Activated CD8-positive, alpha-beta memory T cell treated with anti-CD3 and anti-CD28 coated beads for 48 hours (primary cell): ENCODE measurements around the gene CENPB.

Experiments
- DNase-seq, 3 experiments: peaks; one replicate each; pipeline ENCODE4 v3.0.0-alpha.2; 2020; ENCODE audit warnings: low read depth in 2 of 3, low spot score in 2 of 3

CENPB gene

GRCh38 chr20:3767427-3768341 lies 18.9 kb downstream of the CENPB start, which contains the start of gene ADISSP:
ADISSP (minus strand) TSS chr20:3767753; CDS start chr20:3760100, 7,653 bp downstream.
- DNase-seq, result peak; percentile 90 to 96 (median 93)

GRCh38 chr20:3767110-3767426 lies 19.5 kb downstream of the CENPB start:
- DNase-seq, result no peak

GRCh38 chr20:3766422-3767109 lies 20.0 kb downstream of the CENPB start:
- no peak for DNase-seq

- no peak for DNase-seq
Measured at GRCh38 chr20:3765171-3765882, 21.2 kb downstream of the CENPB start.

- no peak for DNase-seq
Measured at GRCh38 chr20:3764659-3765058, 21.9 kb downstream of the CENPB start.

- DNase-seq, result no peak
Measured at GRCh38 chr20:3763671-3764601, 22.6 kb downstream of the CENPB start.

- no peak for DNase-seq
Measured at GRCh38 chr20:3760655-3761348, 25.7 kb downstream of the CENPB start.

- no peak for DNase-seq
Measured at GRCh38 chr20:3759884-3760283, 26.7 kb downstream of the CENPB start.

- no peak for DNase-seq
Measured at GRCh38 chr20:3759316-3759823, 27.2 kb downstream of the CENPB start.

GRCh38 chr20:3758566-3758965 lies 28.0 kb downstream of the CENPB start:
- DNase-seq, result no peak

GRCh38 chr20:3757268-3757667 lies 29.3 kb downstream of the CENPB start:
- DNase-seq, result no peak

GRCh38 chr20:3755814-3756480 lies 30.6 kb downstream of the CENPB start:
- no peak for DNase-seq

GRCh38 chr20:3755269-3755668 lies 31.3 kb downstream of the CENPB start:
- no peak for DNase-seq

GRCh38 chr20:3754276-3754630 lies 32.3 kb downstream of the CENPB start:
- no peak for DNase-seq

GRCh38 chr20:3753501-3754275 lies 32.9 kb downstream of the CENPB start:
- no peak for DNase-seq

GRCh38 chr20:3753098-3753497 lies 33.4 kb downstream of the CENPB start:
- DNase-seq, result no peak

- DNase-seq, result no peak
Measured at GRCh38 chr20:3752386-3752759, 34.2 kb downstream of the CENPB start.

- no peak for DNase-seq
Measured at GRCh38 chr20:3751675-3752385, 34.7 kb downstream of the CENPB start.
